IMR-90 (cell line): ENCODE measurements around the gene PDGFD. TPM values are rescaled to one million over a fixed set of nuclear protein-coding genes. Genes with fewer than 3 reads are reported as not detected.

Source experiments
- ATAC-seq: fragments of 200-7000 bp; cut with Tn5 transposase; 2 replicates; pipeline ENCODE4 v1.9.1; 2020; ENCODE audit warnings: low read depth, mild to moderate bottlenecking, moderate library complexity
- BruUV-seq: library from RNA; stranded (reverse); fragments of 400-500 nt; replicated peaks from 2 replicates; lab custom pipeline; 2021; lab: Mats Ljungman, UMichigan
- CTCF ChIA-PET: fragments of 300-600 bp; formaldehyde crosslinking; extraction: SDS; loops from one replicate; lab custom pipeline; 2021; ENCODE audit warnings: antibody characterized with exemption; lab: Yijun Ruan, JAX
- POLR2A ChIA-PET: fragments of 300-600 bp; sonication (Branson Sonifier 250); formaldehyde crosslinking; loops from one replicate; lab custom pipeline; 2022; ENCODE audit warnings: antibody characterized with exemption; ENCODE audit not compliant: unreplicated experiment; lab: Charles Lee
- DNase-seq: peaks from one replicate; pipeline ENCODE4 v3.0.0; 2013
- H2AFZ ChIP-seq: replicated peaks from 2 replicates; pipeline ENCODE3; 2013; ENCODE audit warnings: low read length, mild to moderate bottlenecking; ENCODE audit not compliant: poor library complexity
- H2AK5ac ChIP-seq: 2 replicates; pipeline ENCODE4 v1.6.1; 2013; ENCODE audit warnings: low read depth, low read length, inconsistent platforms
- H2AK9ac ChIP-seq: replicated peaks from 2 replicates; pipeline ENCODE3; 2013; ENCODE audit warnings: mild to moderate bottlenecking, low read depth, low read length, moderate library complexity; ENCODE audit not compliant: poor library complexity
- H2BK120ac ChIP-seq: 2 replicates; pipeline ENCODE4 v1.6.1; 2013; ENCODE audit warnings: low read depth, low read length, inconsistent platforms
- H2BK15ac ChIP-seq: 3 replicates; pipeline ENCODE4 v1.6.1; 2013; ENCODE audit warnings: low read depth, low read length, inconsistent platforms
- H2BK20ac ChIP-seq: 2 replicates; pipeline ENCODE4 v1.6.1; 2013; ENCODE audit warnings: low read depth, mild to moderate bottlenecking, inconsistent platforms, low read length, moderate library complexity
- H2BK5ac ChIP-seq: 2 replicates; pipeline ENCODE4 v1.6.1; 2013; ENCODE audit warnings: mild to moderate bottlenecking, low read depth, low read length, inconsistent platforms; ENCODE audit not compliant: poor library complexity, severe bottlenecking
- H3K14ac ChIP-seq: replicated peaks from 2 replicates; pipeline ENCODE4 v1.6.1; 2013; ENCODE audit warnings: low read depth, low read length, inconsistent platforms
- H3K18ac ChIP-seq: 2 replicates; pipeline ENCODE4 v1.6.1; 2013; ENCODE audit warnings: low read depth, low read length, control low read depth
- H3K23ac ChIP-seq: 2 replicates; pipeline ENCODE4 v1.6.1; 2013; ENCODE audit warnings: low read depth, low read length, inconsistent platforms
- H3K27ac ChIP-seq: 2 replicates; pipeline ENCODE4 v1.5.1; 2013; ENCODE audit warnings: mild to moderate bottlenecking, control low read depth, low read length; ENCODE audit not compliant: insufficient read depth
- H3K27me3 ChIP-seq: 2 replicates; pipeline ENCODE4 v1.6.1; 2013; ENCODE audit warnings: low read length; ENCODE audit not compliant: control insufficient read depth, insufficient read depth
- H3K36me3 ChIP-seq: 2 replicates; pipeline ENCODE4 v1.6.1; 2013; ENCODE audit warnings: low read length, mixed read lengths; ENCODE audit not compliant: control insufficient read depth, insufficient read depth
- H3K4ac ChIP-seq: 2 replicates; pipeline ENCODE4 v1.6.1; 2013; ENCODE audit warnings: low read depth, low read length, inconsistent platforms
- H3K4me1 ChIP-seq: 2 replicates; pipeline ENCODE4 v1.6.1; 2013; ENCODE audit warnings: low read length, mixed read lengths; ENCODE audit not compliant: control insufficient read depth, insufficient read depth
- H3K4me2 ChIP-seq: 2 replicates; pipeline ENCODE4 v1.6.1; 2013; ENCODE audit warnings: low read depth, mild to moderate bottlenecking, control low read depth, low read length, moderate library complexity
- H3K4me3 ChIP-seq: 2 replicates; pipeline ENCODE4 v1.5.1; 2013; ENCODE audit warnings: low read depth, mild to moderate bottlenecking, control low read depth, low read length, moderate library complexity; ENCODE audit not compliant: insufficient read depth
- H3K56ac ChIP-seq: 2 replicates; pipeline ENCODE4 v1.6.1; 2013; ENCODE audit warnings: low read length, inconsistent platforms; ENCODE audit not compliant: insufficient read depth; ENCODE audit errors: extremely low read depth
- H3K79me1 ChIP-seq, 2 experiments: 2 replicates each; pipeline ENCODE4 v1.6.1; 2013; ENCODE audit warnings: low read length in 2 of 2, inconsistent platforms in 1 of 2, low read depth in 1 of 2
- H3K9ac ChIP-seq: 2 replicates; pipeline ENCODE4 v1.6.1; 2013; ENCODE audit warnings: low read depth, low read length, control low read depth
- H3K9me1 ChIP-seq: 2 replicates; pipeline ENCODE4 v1.6.1; 2013; ENCODE audit warnings: low read length, inconsistent platforms; ENCODE audit not compliant: insufficient read depth
- H3K9me3 ChIP-seq: 2 replicates; pipeline ENCODE4 v1.6.1; 2013; ENCODE audit warnings: low read length; ENCODE audit not compliant: control insufficient read depth, insufficient read depth
- H4K20me1 ChIP-seq: 2 replicates; pipeline ENCODE4 v1.6.1; 2013; ENCODE audit warnings: low read length, inconsistent platforms; ENCODE audit not compliant: insufficient read depth
- H4K5ac ChIP-seq: 2 replicates; pipeline ENCODE4 v1.6.1; 2013; ENCODE audit warnings: mild to moderate bottlenecking, low read depth, low read length, control low read depth
- H4K8ac ChIP-seq, 2 experiments: 2 replicates each; pipeline ENCODE4 v1.6.1; 2013; ENCODE audit warnings: low read depth in 2 of 2, low read length in 2 of 2, control low read depth in 1 of 2, inconsistent platforms in 1 of 2
- H4K91ac ChIP-seq: 2 replicates; pipeline ENCODE4 v1.6.1; 2013; ENCODE audit warnings: low read depth, low read length, inconsistent platforms; ENCODE audit not compliant: insufficient read depth
- BHLHE40 ChIP-seq: fragments of 150-350 bp; IDR thresholded peaks from 2 replicates; pipeline ENCODE4 v1.6.1; 2016; ENCODE audit warnings: mild to moderate bottlenecking, low read depth, low read length
- CHD1 ChIP-seq: IDR thresholded peaks from 2 replicates; pipeline ENCODE4 v1.6.1; 2012; ENCODE audit warnings: low read depth, low read length, improper control_type of control experiment
- MAZ ChIP-seq: IDR thresholded peaks from 2 replicates; pipeline ENCODE4 v1.6.1; 2012; ENCODE audit warnings: low read depth, mild to moderate bottlenecking, low read length, improper control_type of control experiment, moderate library complexity, borderline replicate concordance
- MXI1 ChIP-seq: IDR thresholded peaks from 2 replicates; pipeline ENCODE4 v1.6.1; 2012; ENCODE audit warnings: low read depth, mild to moderate bottlenecking, low read length, moderate library complexity, borderline replicate concordance
- NFE2L2 ChIP-seq: fragments of 150-350 bp; IDR thresholded peaks from 2 replicates; pipeline ENCODE4 v1.6.1; 2016; ENCODE audit warnings: low read depth, mild to moderate bottlenecking, low read length
- POLR2A ChIP-seq: IDR thresholded peaks from 2 replicates; pipeline ENCODE4 v1.6.1; 2012; ENCODE audit warnings: mild to moderate bottlenecking, low read depth, low read length
- RAD21 ChIP-seq: IDR thresholded peaks from 2 replicates; pipeline ENCODE4 v1.6.1; 2012; ENCODE audit warnings: low read length, improper control_type of control experiment
- RCOR1 ChIP-seq: IDR thresholded peaks from 2 replicates; pipeline ENCODE4 v1.6.1; 2012; ENCODE audit warnings: mild to moderate bottlenecking, low read length, improper control_type of control experiment; ENCODE audit not compliant: insufficient replicate concordance
- SMC3 ChIP-seq: fragments of 150-350 bp; IDR thresholded peaks from 2 replicates; pipeline ENCODE4 v1.6.1; 2016; ENCODE audit warnings: low read depth, mild to moderate bottlenecking, antibody characterized with exemption, low read length, moderate library complexity
- WGBS, 2 experiments: methylation state at CpG; one replicate each; pipeline versions ENCODE4 v1.1.5 to v1.1.7; 2013; ENCODE audit warnings: missing lambda C conversion rate in 2 of 2; ENCODE audit not compliant: insufficient read length in 1 of 2; ENCODE audit errors: extremely low coverage in 2 of 2; 5-methylcytosine and 5-hydroxymethylcytosine counted together
- dilution Hi-C: fragments of 300-500 bp; cut with HindIII; formaldehyde crosslinking; loops from one replicate; pipeline ENCODE4 v1.14.3; 2018; ENCODE audit warnings: low sequenced_read_pairs; ENCODE audit not compliant: unreplicated experiment
- in situ Hi-C: fragments of 300-500 bp; cut with MboI; formaldehyde crosslinking; loops from 3 replicates; pipeline ENCODE4 v1.14.3; 2019; ENCODE audit warnings: low sequenced_read_pairs, inconsistent platforms, mixed read lengths
- intact Hi-C: fragments of 100-400 bp; cut with micrococcal nuclease; formaldehyde crosslinking; loops from 2 replicates; pipeline ENCODE4 v1.10.0; 2022
- polyA plus RNA-seq, 3 experiments: library from polyadenylated mRNA; depleted of rRNA; stranded (reverse); fragments of >200 nt; gene quantifications; 2 replicates each; pipeline ENCODE4 v1.2.3, GENCODE V29; 2012; ENCODE audit warnings: low replicate concordance in 1 of 3
- total RNA-seq: library from RNA; depleted of rRNA; stranded (reverse); fragments of >200 nt; gene quantifications from 2 replicates; pipeline ENCODE4 v1.2.3, GENCODE V29; 2012
- TF ChIP-seq, protein P1 (sequence below): fragments of 150-350 bp; IDR thresholded peaks from 2 replicates; pipeline ENCODE4 v1.6.1; 2016; ENCODE audit warnings: low read depth, mild to moderate bottlenecking, low read length, moderate library complexity, borderline replicate concordance

PDGFD gene
- total and polyA plus RNA-seq, 2 of the 4 experiments (the other 2 are of a cell fraction) = 2.1 to 3.0 TPM

DNA sequence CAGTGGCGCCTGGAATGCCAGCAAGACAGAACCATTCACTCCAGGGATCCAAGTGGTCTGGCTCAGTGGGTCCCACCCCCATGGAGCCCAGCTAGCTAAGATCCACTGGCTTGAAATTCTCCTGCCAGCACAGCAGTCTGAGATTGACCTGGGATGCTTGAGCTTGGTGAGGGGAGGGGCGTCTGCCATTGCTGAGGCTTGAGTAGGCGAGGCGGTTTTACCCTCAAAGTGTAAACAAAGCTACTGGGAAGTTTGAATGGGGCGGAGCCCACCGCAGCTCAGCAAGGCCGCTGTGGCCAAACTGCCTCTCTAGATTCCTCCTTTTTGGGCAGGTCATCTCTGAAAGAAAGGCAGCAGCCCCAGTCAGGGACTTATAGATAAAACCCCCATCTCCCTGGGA, 253.2 kb downstream of the PDGFD start:
- BruUV-seq = no TSS peak
- Histone ChIP-seq H3K9me3 (no peaks in the 10 kb centered on the region), H2BK20ac (no peak overlapping the region), H3K9ac (no peak overlapping the region), H3K23ac (no peak overlapping the region), H3K4me1 (no peaks in the 10 kb centered on the region), H4K8ac (no peak overlapping the region), H3K14ac (no peak overlapping the region), H4K91ac (no peak overlapping the region), H2BK5ac (no peak overlapping the region), H2BK15ac (no peak overlapping the region), H3K27me3 (no peaks in the 10 kb centered on the region), H3K4me3 (no peak overlapping the region), H3K79me1 (no peaks in the 10 kb centered on the region), H3K4ac (no peak overlapping the region), H2AK5ac (no peak overlapping the region), H2AK9ac (no peak overlapping the region), H3K27ac (no peak overlapping the region), H3K56ac (no peak overlapping the region), H4K5ac (no peak overlapping the region), H3K4me2 (no peak overlapping the region), H3K9me1 (no peaks in the 10 kb centered on the region), H3K18ac (no peak overlapping the region), H4K20me1 (no peaks in the 10 kb centered on the region), H2AFZ (no peak overlapping the region), H2BK120ac (no peak overlapping the region), H3K36me3 (peaks cover 3% of the 10 kb centered on the region; the same call in 1 of the 2 replicates)
- TF ChIP-seq POLR2A = no peak
- TF ChIP-seq SMC3 = no peak
- no peak for TF ChIP-seq MXI1
- TF ChIP-seq BHLHE40 = no peak
- TF ChIP-seq, protein P1, sequence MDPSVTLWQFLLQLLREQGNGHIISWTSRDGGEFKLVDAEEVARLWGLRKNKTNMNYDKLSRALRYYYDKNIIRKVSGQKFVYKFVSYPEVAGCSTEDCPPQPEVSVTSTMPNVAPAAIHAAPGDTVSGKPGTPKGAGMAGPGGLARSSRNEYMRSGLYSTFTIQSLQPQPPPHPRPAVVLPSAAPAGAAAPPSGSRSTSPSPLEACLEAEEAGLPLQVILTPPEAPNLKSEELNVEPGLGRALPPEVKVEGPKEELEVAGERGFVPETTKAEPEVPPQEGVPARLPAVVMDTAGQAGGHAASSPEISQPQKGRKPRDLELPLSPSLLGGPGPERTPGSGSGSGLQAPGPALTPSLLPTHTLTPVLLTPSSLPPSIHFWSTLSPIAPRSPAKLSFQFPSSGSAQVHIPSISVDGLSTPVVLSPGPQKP = no peak
- TF ChIP-seq CHD1 = no peak
- TF ChIP-seq MAZ = no peak
- TF ChIP-seq RCOR1 = no peak
- no peak for TF ChIP-seq NFE2L2
- no peak for TF ChIP-seq RAD21
- dilution Hi-C loops = no loop called here
- in situ Hi-C loops = no loop called here
- DNase-seq (no peak), ATAC-seq (no peak)
- intact Hi-C loops = no loop called here
- no CpG with 5 or more reads among the region's 7 CpGs for WGBS, 2 experiments
- CTCF ChIA-PET = no interaction called here
- POLR2A ChIA-PET = no interaction called here
